PFSK-1 (cell line): ENCODE data around the gene CBX3.

Source experiments
- FOXP2 ChIP-seq: optimal IDR thresholded peaks from 2 replicates; pipeline ENCODE3; 2011; ENCODE audit warnings: borderline replicate concordance, control low read depth, inconsistent platforms; ENCODE audit not compliant: insufficient read depth; ENCODE audit errors: extremely low read length, extremely low read depth
- POLR2AphosphoS5 ChIP-seq: IDR thresholded peaks from 2 replicates; pipeline ENCODE4 v1.6.1; 2012; ENCODE audit warnings: low read depth, mild to moderate bottlenecking, control low read depth, low read length, moderate library complexity
- REST ChIP-seq, 2 experiments: IDR thresholded peaks; 2 replicates each; pipeline versions ENCODE4 v1.6.1 to v1.8.0; 2011 to 2012; ENCODE audit warnings: low read depth in 2 of 2, low read length in 2 of 2, control low read depth in 1 of 2, inconsistent platforms in 1 of 2, mild to moderate bottlenecking in 1 of 2, moderate library complexity in 1 of 2; ENCODE audit not compliant: insufficient read depth in 1 of 2
- SIN3A ChIP-seq: IDR thresholded peaks from 2 replicates; pipeline ENCODE4 v1.6.1; 2012; ENCODE audit warnings: mild to moderate bottlenecking, low read length, moderate library complexity, borderline replicate concordance; ENCODE audit not compliant: insufficient read depth
- TAF1 ChIP-seq: IDR thresholded peaks from 2 replicates; pipeline ENCODE4 v1.6.1; 2012; ENCODE audit warnings: low read length, control low read depth, borderline replicate concordance; ENCODE audit not compliant: insufficient read depth

Gene CBX3

GRCh38 chr7:26172048-26172447 lies 29.5 kb upstream of the CBX3 start:
- TF ChIP-seq FOXP2 = no peak

GRCh38 chr7:26178272-26178960 lies 23.1 kb upstream of the CBX3 start:
- TF ChIP-seq TAF1 (no peak), FOXP2 (no peak), SIN3A (no peak)

GRCh38 chr7:26179422-26179821 lies 22.1 kb upstream of the CBX3 start:
- TF ChIP-seq SIN3A (no peak), FOXP2 (no peak), REST (IDR thresholded peaks at IDR 0.05; ENCODE audit: insufficient read depth in 1 of 2, low read depth in 2 of 2, low read length in 2 of 2) (no peak), POLR2AphosphoS5 (no peak), TAF1 (no peak)

- no peak for TF ChIP-seq POLR2AphosphoS5
- TF ChIP-seq FOXP2 = no peak
- TF ChIP-seq TAF1 = no peak
- no peak for TF ChIP-seq REST (IDR thresholded peaks at IDR 0.05; ENCODE audit: insufficient read depth in 1 of 2, low read depth in 2 of 2, low read length in 2 of 2)
- no peak for TF ChIP-seq SIN3A
Measured at GRCh38 chr7:26179826-26180497, 21.6 kb upstream of the CBX3 start.

- no peak for TF ChIP-seq FOXP2
- TF ChIP-seq SIN3A = no peak
- no peak for TF ChIP-seq TAF1
- no peak for TF ChIP-seq REST (IDR thresholded peaks at IDR 0.05; ENCODE audit: insufficient read depth in 1 of 2, low read depth in 2 of 2, low read length in 2 of 2)
- TF ChIP-seq POLR2AphosphoS5 = no peak
Measured at GRCh38 chr7:26180792-26181198, 20.8 kb upstream of the CBX3 start.

GRCh38 chr7:26181474-26182227 lies 19.9 kb upstream of the CBX3 start:
- no peak for TF ChIP-seq FOXP2
- TF ChIP-seq SIN3A = no peak
